GM13977 (cell line): Measurements from ENCODE around the gene ZNF736.
"Not testable (repeated sequence)": the region's sequence is repeated elsewhere in the genome, so short reads cannot be mapped to it uniquely, and the experiment has no call there.

ENCODE experiments used
- DNase-seq: peaks from one replicate; pipeline ENCODE4 v3.0.0; 2012; ENCODE audit warnings: low spot score
- CTCF ChIP-seq: IDR thresholded peaks from 2 replicates; pipeline ENCODE4 v1.5.1; 2012; ENCODE audit warnings: mild to moderate bottlenecking, control low read depth; ENCODE audit not compliant: insufficient read depth; ENCODE audit errors: extremely low read depth, missing control alignments
- in situ Hi-C: fragments of 300-500 bp; cut with MboI; formaldehyde crosslinking; loops from one replicate; pipeline ENCODE4 v1.12.0; 2022; ENCODE audit warnings: low sequenced_read_pairs, low pct_unique_long_range_greater_than_20kb, mixed read lengths, inconsistent platforms; ENCODE audit not compliant: unreplicated experiment

ZNF736 gene

GRCh38 chr7:64307254-64308015 lies 6.3 kb upstream of the ZNF736 start:
- in situ Hi-C loops, result loop anchor here (25.0 kb wide), 1 partner anchor 605 kb away; the partner anchor contains the start of gene ZNF273
- peak; percentile 79 for DNase-seq
- TF ChIP-seq CTCF, result no peak

GRCh38 chr7:64308016-64308270 lies 5.8 kb upstream of the ZNF736 start:
- TF ChIP-seq CTCF, result no peak
- in situ Hi-C loops, result loop anchor here (25.0 kb wide), 1 partner anchor 604 kb away; the partner anchor contains the start of gene ZNF273
- no peak for DNase-seq

GRCh38 chr7:64310426-64310825 lies 3.3 kb upstream of the ZNF736 start:
- no peak for TF ChIP-seq CTCF
- no peak for DNase-seq
- in situ Hi-C loops, result loop anchor here (25.0 kb wide), 1 partner anchor 602 kb away; the partner anchor contains the start of gene ZNF273

- in situ Hi-C loops, result loop anchor here (25.0 kb wide), 1 partner anchor 599 kb away; the partner anchor contains the start of gene ZNF273
- no peak for TF ChIP-seq CTCF
- no peak for DNase-seq
Measured at GRCh38 chr7:64312826-64313225, 935 bp upstream of the ZNF736 start.

- no peak for DNase-seq
- in situ Hi-C loops, result loop anchor here (25.0 kb wide), 1 partner anchor 598 kb away; the partner anchor contains the start of gene ZNF273
- no peak for TF ChIP-seq CTCF
Measured at GRCh38 chr7:64314566-64314965, 805 bp downstream of the ZNF736 start.

- in situ Hi-C loops, result loop anchor here (25.0 kb wide), 1 partner anchor 596 kb away; the partner anchor contains the start of gene ZNF273
- not testable (repeated sequence) for DNase-seq
Measured at GRCh38 chr7:64316031-64316742, 2.4 kb downstream of the ZNF736 start.
